Measurements from ENCODE around the gene ATXN10.

DNA sequence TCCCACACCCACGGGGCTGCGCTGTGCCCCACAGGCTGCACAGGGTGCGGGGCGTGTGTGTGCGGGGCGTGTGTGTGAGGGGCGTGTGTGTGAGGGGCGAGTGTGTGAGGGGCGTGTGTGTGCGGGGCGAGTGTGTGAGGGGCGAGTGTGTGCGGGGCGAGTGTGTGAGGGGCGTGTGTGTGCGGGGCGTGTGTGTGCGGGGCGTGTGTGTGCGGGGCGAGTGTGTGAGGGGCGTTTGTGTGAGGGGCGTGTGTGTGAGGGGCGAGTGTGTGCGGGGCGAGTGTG lies 218.7 kb downstream of the ATXN10 start:
- TF ChIP-seq, protein P1, sequence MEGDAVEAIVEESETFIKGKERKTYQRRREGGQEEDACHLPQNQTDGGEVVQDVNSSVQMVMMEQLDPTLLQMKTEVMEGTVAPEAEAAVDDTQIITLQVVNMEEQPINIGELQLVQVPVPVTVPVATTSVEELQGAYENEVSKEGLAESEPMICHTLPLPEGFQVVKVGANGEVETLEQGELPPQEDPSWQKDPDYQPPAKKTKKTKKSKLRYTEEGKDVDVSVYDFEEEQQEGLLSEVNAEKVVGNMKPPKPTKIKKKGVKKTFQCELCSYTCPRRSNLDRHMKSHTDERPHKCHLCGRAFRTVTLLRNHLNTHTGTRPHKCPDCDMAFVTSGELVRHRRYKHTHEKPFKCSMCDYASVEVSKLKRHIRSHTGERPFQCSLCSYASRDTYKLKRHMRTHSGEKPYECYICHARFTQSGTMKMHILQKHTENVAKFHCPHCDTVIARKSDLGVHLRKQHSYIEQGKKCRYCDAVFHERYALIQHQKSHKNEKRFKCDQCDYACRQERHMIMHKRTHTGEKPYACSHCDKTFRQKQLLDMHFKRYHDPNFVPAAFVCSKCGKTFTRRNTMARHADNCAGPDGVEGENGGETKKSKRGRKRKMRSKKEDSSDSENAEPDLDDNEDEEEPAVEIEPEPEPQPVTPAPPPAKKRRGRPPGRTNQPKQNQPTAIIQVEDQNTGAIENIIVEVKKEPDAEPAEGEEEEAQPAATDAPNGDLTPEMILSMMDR (IDR thresholded peaks at IDR 0.05; ENCODE audit: insufficient read depth, low read length, poor library complexity, severe bottlenecking): no peak
- TF ChIP-seq EZH2phosphoT487 (conservative IDR thresholded peaks at IDR 0.05; ENCODE audit: low read length): no peak
